ENCODE measurements around the gene SLC25A31. TPM values are rescaled to one million over a fixed set of nuclear protein-coding genes. Genes with fewer than 3 reads are reported as not detected.

SLC25A31 gene
- total RNA-seq, 4 donors from 2014 or later: not detected

DNA sequence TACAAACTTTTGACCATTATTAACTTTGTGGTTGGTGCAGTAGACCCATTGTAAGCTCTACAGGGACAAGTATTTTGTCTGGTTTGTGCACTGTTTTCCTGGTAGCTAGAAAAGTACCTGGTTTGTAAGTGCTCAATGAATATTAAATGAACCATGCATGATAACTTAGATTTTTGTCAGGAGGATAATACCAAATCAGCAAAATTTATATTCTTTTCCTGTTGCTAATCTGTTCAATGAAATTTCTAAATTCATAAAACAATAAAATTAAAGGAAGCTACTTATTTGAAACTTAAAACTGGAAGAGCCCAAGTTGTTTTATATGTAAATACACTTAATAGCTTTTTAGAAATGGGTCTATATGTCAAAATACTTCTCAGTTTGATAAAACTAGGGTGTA, 69.5 kb downstream of the SLC25A31 start:
- no peaks in the 10 kb centered on the region for H3K27me3 ChIP-seq
- TF ChIP-seq EP300 (IDR thresholded peaks at IDR 0.05; ENCODE audit: low read depth) (no peak), POLR2A (IDR thresholded peaks at IDR 0.05) (no peak), POLR2AphosphoS5 (IDR thresholded peaks at IDR 0.05) (no peak)
- TF ChIP-seq, protein P1, sequence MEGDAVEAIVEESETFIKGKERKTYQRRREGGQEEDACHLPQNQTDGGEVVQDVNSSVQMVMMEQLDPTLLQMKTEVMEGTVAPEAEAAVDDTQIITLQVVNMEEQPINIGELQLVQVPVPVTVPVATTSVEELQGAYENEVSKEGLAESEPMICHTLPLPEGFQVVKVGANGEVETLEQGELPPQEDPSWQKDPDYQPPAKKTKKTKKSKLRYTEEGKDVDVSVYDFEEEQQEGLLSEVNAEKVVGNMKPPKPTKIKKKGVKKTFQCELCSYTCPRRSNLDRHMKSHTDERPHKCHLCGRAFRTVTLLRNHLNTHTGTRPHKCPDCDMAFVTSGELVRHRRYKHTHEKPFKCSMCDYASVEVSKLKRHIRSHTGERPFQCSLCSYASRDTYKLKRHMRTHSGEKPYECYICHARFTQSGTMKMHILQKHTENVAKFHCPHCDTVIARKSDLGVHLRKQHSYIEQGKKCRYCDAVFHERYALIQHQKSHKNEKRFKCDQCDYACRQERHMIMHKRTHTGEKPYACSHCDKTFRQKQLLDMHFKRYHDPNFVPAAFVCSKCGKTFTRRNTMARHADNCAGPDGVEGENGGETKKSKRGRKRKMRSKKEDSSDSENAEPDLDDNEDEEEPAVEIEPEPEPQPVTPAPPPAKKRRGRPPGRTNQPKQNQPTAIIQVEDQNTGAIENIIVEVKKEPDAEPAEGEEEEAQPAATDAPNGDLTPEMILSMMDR (IDR thresholded peaks at IDR 0.05): no peak
- H3K9me3 ChIP-seq: no peaks in the 10 kb centered on the region
- H3K4me1 ChIP-seq: no peaks in the 10 kb centered on the region
- in situ Hi-C loops (cut with MboI; ENCODE audit: low pct_ligation_motif_present in 1 of 4, low pct_unique_long_range_greater_than_20kb in 1 of 4, low sequenced_read_pairs in 3 of 4) (no loop called here), intact Hi-C loops (cut with DNase I; ENCODE audit: low total_unique reads) (no loop called here)
- H3K4me3 ChIP-seq: no peak overlapping the region
- H3K27ac ChIP-seq: no peak overlapping the region
- DNase-seq: no peak
- no peaks in the 10 kb centered on the region for H3K36me3 ChIP-seq

DNA sequence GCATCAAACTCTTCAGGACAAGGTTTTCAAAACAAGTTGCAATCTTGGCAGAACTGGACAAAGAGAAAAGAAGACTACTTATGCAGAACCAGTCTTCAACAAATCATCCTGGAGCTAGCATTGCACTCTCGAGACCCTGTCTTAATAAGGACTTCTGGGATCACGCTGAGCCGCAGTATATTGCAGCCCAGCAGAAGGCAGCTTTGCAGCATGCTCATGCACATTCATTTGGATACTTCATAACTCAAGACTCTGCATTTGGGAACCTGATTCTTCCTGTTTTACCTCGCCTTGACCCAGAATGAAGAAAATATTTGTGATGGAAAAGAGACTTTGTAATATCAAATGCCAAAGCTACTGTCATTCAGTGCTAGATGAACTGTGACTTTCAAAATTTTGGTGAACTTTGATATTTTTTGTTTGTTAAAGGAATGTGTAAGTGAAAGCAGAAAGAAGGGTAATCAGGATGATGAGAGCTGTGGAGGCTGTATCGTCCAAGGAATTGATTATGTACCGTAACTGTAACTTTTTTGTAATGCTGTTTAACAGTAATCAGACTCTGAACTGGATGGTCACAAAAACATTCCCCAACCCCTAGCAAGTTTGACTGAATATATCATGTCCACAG, 79.1 kb downstream of the SLC25A31 start:
- H3K4me3 ChIP-seq: no peak overlapping the region
- no peaks in the 10 kb centered on the region for H3K4me1 ChIP-seq
- intact Hi-C loops (cut with DNase I; ENCODE audit: low total_unique reads): no loop called here
- no peaks in the 10 kb centered on the region for H3K27me3 ChIP-seq
- peaks cover 0 to 6% (median 0%) of the 10 kb centered on the region in 4 donors for H3K36me3 ChIP-seq
- no peak for DNase-seq
- no peaks in the 10 kb centered on the region for H3K9me3 ChIP-seq
- H3K27ac ChIP-seq: no peak overlapping the region
- 65 to 73% methylated on average over 4 to 6 of the region's 6 CpGs for WGBS, 2 donors (ENCODE audit: low coverage in 1 of 2)
- in situ Hi-C loops (cut with MboI; ENCODE audit: low pct_ligation_motif_present in 1 of 4, low pct_unique_long_range_greater_than_20kb in 1 of 4, low sequenced_read_pairs in 3 of 4): no loop called here
- TF ChIP-seq, protein P1 (IDR thresholded peaks at IDR 0.05): no peak
- TF ChIP-seq POLR2A (IDR thresholded peaks at IDR 0.05): no peak
- no peak for TF ChIP-seq EP300 (IDR thresholded peaks at IDR 0.05; ENCODE audit: low read depth)
- TF ChIP-seq POLR2AphosphoS5 (IDR thresholded peaks at IDR 0.05): no peak

DNA sequence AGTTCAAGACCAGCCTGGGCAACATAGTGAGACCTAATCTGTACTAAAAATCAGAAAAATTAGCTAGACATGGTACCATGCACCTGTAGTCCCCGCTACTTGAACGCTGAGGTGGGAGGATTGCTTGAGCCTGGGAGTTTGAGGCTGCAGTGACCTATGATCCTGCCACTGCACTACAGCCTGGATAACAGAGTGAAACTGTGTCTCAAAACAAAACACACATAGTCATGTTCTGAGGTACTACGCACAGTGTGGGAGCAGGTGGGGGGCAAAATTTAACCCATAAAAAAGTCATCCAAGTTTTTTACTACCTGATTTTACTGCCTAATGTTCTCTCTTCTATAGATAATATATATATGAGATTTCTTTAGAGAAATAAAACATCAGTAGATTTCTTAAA, 80.4 kb downstream of the SLC25A31 start:
- DNase-seq: no peak
- H3K36me3 ChIP-seq: peaks cover 0 to 6% (median 0%) of the 10 kb centered on the region in 4 donors
- H3K27ac ChIP-seq: no peak overlapping the region
- H3K9me3 ChIP-seq: no peaks in the 10 kb centered on the region
- intact Hi-C loops (cut with DNase I; ENCODE audit: low total_unique reads) (no loop called here), in situ Hi-C loops (cut with MboI; ENCODE audit: low pct_ligation_motif_present in 1 of 4, low pct_unique_long_range_greater_than_20kb in 1 of 4, low sequenced_read_pairs in 3 of 4) (no loop called here)
- H3K27me3 ChIP-seq: no peaks in the 10 kb centered on the region
- no peak overlapping the region for H3K4me3 ChIP-seq
- H3K4me1 ChIP-seq: no peaks in the 10 kb centered on the region
- TF ChIP-seq POLR2AphosphoS5 (IDR thresholded peaks at IDR 0.05): no peak
- TF ChIP-seq EP300 (IDR thresholded peaks at IDR 0.05; ENCODE audit: low read depth): no peak
- TF ChIP-seq POLR2A (IDR thresholded peaks at IDR 0.05): no peak
- TF ChIP-seq, protein P1 (IDR thresholded peaks at IDR 0.05): no peak
- 83 to 100% methylated on average over 3 of the region's 3 CpGs for WGBS, 2 donors (ENCODE audit: low coverage in 1 of 2)

DNA sequence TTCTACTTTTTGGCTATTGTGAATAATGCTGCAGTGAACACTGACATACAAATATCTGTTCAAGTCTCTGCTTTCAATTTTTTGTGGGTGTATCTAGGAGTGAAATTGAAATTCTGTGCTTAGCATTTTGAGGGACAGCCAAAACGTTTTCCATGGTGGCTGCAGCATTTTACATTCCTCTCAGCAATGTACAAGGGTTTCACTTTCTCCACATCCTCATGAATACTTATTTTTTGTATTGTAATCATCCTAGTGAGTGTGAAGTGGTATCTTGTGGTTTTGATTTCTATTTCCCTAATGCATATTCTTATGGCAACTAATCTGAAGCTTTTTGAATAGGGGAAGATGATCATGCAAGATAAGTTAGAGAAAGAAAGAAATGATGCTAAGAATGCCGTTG, 92.2 kb downstream of the SLC25A31 start:
- Histone ChIP-seq H3K4me1 (no peaks in the 10 kb centered on the region), H3K27ac (no peak overlapping the region), H3K27me3 (no peaks in the 10 kb centered on the region), H3K9me3 (no peaks in the 10 kb centered on the region), H3K4me3 (no peak overlapping the region), H3K36me3 (no peaks in the 10 kb centered on the region)
- in situ Hi-C loops (cut with MboI; ENCODE audit: low pct_ligation_motif_present in 1 of 4, low pct_unique_long_range_greater_than_20kb in 1 of 4, low sequenced_read_pairs in 3 of 4): no loop called here
- intact Hi-C loops (cut with DNase I; ENCODE audit: low total_unique reads): no loop called here
- WGBS, 2 donors (ENCODE audit: low coverage in 1 of 2): 42 to 60% methylated on average over 1 to 2 of the region's 2 CpGs
- DNase-seq: no peak
- TF ChIP-seq, protein P1 (IDR thresholded peaks at IDR 0.05): no peak
- TF ChIP-seq POLR2AphosphoS5 (IDR thresholded peaks at IDR 0.05) (no peak), EP300 (IDR thresholded peaks at IDR 0.05; ENCODE audit: low read depth) (no peak), POLR2A (IDR thresholded peaks at IDR 0.05) (no peak)

Other genes starting within 250 kb of the SLC25A31 start
- 1 to 10 TPM; 4.1 to 6.0 (median 4.8) TPM for gene INTU, start 97.4 kb upstream of the SLC25A31 start, total RNA-seq
- gene HSPA4L, start 51.9 kb downstream of the SLC25A31 start, total RNA-seq: 1 to 10 TPM; 1.5 to 3.8 (median 2.8) TPM
- gene PLK4, start 150.5 kb downstream of the SLC25A31 start, total RNA-seq: 10 to 100 TPM in 1 of 4 donors, 1 to 10 TPM in 2, not detected in 1; 1.4 to 27.3 (median 2.3) TPM
- gene MFSD8, start 234.8 kb downstream of the SLC25A31 start, total RNA-seq: 10 to 100 TPM; 26.6 to 50.5 (median 34.4) TPM
- gene ABHD18, start 235.0 kb downstream of the SLC25A31 start, total RNA-seq: 10 to 100 TPM; 13.7 to 22.3 (median 16.0) TPM